AG09319 (cell line): ENCODE measurements around the gene STK40.

ENCODE experiments used
- DNase-seq: peaks from one replicate; pipeline ENCODE4 v3.0.0-alpha.2; 2010; ENCODE audit warnings: low read depth; ENCODE audit errors: extremely low read depth
- CTCF ChIP-seq: IDR thresholded peaks from 2 replicates; pipeline ENCODE4 v1.5.1; 2011; ENCODE audit warnings: low read depth, mild to moderate bottlenecking, inconsistent platforms, low read length, moderate library complexity

Gene STK40

DNA sequence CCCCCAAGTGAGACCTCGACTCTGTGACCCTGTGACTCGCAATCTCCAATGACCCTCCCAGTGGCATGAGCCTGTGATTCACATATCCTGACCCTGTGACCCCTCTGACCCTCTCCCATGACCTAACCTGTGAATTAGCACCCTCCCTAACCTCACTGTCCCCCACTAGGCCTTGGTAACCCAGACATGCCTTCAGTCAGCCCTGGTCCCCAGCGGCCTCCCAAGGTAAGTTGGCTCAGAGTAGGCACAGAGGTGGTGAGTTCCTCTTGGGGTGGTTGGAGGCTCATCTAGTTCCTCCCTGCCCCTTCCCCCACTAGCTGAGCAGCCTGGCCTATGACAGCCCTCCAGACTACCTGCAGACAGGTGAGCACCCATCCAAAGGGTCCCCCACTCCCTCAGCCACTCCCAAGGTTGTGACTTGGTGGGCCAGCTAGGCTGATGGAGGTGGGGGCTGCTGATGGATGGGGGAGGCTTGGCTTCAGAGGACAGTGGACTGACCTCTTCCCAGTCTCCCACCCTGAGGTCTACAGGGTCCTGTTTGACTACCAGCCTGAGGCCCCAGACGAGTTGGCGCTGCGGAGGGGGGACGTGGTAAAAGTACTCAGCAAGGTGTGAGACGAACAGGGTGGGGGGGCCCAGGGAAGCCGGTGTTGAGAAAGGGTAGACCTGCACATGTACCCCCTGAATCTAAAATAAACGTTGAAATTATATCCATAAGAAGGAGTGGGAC is 78.0 kb downstream of the STK40 start:
- no peak for TF ChIP-seq CTCF

GRCh38 chr1:36306902-36307456 is 78.7 kb downstream of the STK40 start:
- TF ChIP-seq CTCF = no peak
- DNase-seq = peak; percentile 70

More for the DNA sequence above, 78.0 kb downstream of the STK40 start:
- no peak for DNase-seq

GRCh38 chr1:36306210-36306901 is 79.4 kb downstream of the STK40 start, which contains the start of gene SH3D21:
SH3D21 (plus strand) TSS chr1:36306368; CDS start chr1:36306421, 53 bp downstream.
- TF ChIP-seq CTCF = peak; percentile 13
- no peak for DNase-seq

DNA sequence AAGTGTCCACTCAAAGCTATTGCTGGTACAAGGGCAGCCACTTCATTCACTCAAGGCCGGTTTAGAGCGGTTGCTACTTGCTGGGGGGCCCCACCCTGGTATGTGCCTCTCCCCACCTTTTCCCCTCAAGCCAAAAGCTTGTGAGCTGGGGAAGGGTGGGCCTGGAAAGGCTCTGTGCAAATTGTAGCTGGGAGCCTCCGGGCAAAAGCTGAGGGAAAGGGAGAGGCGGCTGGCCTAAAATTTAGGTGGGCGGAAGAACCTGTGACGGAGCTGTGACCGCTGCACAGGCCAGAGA is 79.9 kb downstream of the STK40 start:
- no peak for TF ChIP-seq CTCF
- DNase-seq = no peak

GRCh38 chr1:36304970-36305914 is 80.5 kb downstream of the STK40 start:
- DNase-seq = no peak
- no peak for TF ChIP-seq CTCF

DNA sequence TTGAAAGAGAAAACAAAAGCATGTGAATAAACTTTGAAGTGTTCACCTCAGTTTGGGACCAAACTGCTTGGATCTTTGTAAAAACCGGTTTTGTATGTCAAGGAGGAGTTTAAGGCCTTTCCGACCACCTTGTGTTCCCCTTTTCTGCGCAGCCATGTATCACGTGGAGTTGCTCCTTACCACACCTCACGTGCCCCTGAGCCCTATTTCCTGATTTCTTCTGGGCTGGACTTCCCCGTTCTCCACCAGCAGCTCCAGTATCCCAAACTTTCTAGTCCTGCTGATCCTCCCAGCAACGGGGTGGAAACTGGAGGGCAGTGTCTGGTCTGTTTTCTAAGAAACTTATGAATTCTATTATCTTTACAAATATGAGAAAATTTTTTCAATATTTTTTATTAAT is 81.2 kb downstream of the STK40 start:
- DNase-seq = no peak
- TF ChIP-seq CTCF = no peak
